Measurements from ENCODE around the gene SNRPD3.
"Not testable (repeated sequence)": the region's sequence is repeated elsewhere in the genome, so short reads cannot be mapped to it uniquely, and the experiment has no call there.

SNRPD3 gene

GRCh38 chr22:24592058-24592850, 36.5 kb downstream of the SNRPD3 start:
- no peak for DNase-seq (ENCODE audit: low read depth, low spot score)

DNA sequence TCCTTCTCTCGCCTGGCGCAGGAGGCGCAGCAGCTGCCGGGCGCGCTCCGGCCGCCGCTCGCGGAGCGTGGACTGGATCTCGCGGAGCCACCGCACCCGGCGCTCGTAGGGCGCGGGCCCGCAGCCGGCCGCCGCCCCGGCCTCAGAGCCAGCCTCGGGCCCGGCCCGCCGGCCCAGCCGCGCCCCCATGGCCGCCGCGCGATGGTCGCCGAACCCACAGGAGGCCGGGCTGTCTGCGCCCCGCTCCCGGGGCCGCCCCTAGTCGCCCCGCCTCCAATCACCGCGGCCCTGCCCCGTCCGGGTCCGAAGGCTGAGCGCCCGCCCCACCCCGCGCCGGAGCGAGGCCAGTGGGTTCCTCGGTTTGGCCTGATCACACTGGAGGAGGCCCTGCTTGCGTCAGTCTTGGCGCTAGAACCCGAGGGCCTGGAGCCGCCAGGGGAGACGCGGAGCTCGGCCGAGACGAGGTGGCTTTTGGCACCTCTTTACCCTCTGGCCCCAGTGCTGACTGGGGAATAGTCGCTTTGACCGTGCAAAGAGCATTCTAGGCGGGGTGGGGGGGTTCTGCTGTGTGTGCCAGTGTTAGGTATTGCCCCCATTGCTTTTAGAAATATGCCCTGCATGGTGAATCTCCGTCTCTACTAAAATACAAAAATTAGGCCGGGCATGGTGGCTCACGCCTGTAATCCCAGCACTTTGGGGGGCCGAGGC, 37.2 kb downstream of the SNRPD3 start, which contains the start of gene LRRC75B:
Gene LRRC75B, minus strand, starts transcription at position 223 of the 708 bp plus-strand sequence. Its CDS starts 34 bp downstream, at position 189.
- DNase-seq (ENCODE audit: low read depth, low spot score) = peak; percentile 48

DNA sequence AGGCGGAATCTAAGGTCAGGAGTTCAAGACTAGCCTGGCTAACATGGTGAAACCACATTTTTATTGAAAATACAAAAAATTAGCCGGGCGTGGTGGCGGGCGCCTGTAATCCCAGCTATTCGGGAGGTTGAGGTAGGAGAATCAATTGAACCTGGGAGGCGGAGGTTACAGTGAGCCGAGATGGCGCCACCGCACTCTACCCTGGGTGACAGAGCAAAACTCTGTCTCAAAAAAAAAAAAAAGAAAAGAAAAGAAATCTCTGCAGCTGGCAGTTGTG, 37.7 kb downstream of the SNRPD3 start:
- DNase-seq (ENCODE audit: low read depth, low spot score) = not testable (repeated sequence)

DNA sequence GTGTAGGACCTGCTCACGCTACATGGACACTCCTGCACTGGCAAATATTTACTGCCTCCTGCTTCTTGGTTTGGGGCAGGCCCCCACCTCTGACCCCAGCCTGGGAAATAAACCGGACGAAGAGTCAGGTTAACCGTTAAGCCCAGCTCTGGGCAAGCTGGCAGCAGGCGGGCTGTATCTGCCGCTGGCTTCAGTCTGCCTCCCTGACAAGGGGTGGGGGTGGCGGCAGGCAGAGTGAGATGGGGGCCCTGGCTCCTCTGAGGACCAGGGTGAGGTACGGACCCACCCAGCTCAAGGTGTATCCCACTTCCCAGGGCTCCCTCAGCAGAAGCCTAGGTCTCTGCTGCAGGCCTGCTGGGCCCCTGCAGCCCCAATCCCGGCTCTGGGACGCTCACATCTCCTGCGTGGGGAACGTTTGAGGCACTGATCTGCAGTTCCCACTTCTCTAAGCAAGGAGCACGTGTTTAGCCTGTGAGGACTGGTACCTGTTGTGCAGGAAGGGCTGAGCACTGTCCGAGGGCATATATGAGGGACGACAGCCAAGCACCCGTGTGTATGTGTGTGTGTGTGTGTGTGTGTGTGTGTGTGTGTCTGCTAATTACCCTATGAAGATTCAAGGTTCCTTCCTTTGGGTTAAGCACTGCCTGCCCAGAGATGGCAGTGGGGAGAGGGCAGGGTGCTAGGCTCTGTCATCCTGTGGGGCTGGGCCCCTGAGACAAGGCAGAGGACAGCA, 38.2 kb downstream of the SNRPD3 start:
- DNase-seq (ENCODE audit: low read depth, low spot score) = no peak

- no peak for DNase-seq (ENCODE audit: low read depth, low spot score)
Observed at GRCh38 chr22:24594569-24595120, 38.8 kb downstream of the SNRPD3 start.

- DNase-seq (ENCODE audit: low read depth, low spot score) = no peak
Observed at GRCh38 chr22:24595228-24595627, 39.4 kb downstream of the SNRPD3 start.

DNA sequence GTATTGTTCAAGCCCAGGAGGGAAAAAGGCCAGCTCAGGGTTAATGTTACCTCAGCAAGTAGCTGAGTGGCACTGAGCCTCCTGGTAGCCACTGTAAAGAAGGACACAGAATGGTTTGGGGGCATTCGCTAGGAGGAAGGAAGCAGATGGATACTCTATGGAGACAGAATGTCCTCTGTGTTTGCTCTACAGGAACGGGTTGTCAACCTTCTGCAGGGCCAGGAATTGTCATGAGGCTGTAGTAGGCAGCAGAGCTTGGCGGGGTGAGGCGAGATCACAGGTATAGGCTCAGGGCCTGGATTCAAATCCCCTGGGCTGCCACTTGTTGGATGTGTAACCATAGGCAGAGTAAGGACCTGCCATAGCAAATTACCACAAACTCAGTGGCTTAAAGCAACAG, 40.1 kb downstream of the SNRPD3 start:
- DNase-seq (ENCODE audit: low read depth, low spot score) = no peak

GRCh38 chr22:24597076-24597475, 41.3 kb downstream of the SNRPD3 start:
- DNase-seq (ENCODE audit: low read depth, low spot score) = not testable (repeated sequence)

DNA sequence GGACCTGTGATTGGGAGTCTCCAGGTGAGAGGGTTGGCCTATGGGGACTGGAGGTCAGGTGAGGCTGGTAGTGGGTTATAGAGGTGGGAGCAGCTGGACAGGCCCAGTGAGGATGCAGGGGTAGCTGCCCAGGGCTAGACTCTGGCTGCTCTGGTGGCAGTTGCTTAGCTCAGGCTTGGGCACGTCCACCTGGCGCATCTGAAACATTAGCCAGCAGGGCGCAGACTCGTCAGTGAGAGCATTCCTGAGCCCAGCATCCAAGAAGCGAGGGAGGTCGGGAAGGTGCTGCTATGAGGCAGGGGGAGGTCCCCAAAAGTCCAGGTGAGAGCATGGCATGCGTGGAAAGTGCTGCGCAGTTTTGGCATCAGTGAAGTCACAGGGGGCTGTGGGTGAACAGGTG, 43.7 kb downstream of the SNRPD3 start:
- DNase-seq (ENCODE audit: low read depth, low spot score) = no peak

DNA sequence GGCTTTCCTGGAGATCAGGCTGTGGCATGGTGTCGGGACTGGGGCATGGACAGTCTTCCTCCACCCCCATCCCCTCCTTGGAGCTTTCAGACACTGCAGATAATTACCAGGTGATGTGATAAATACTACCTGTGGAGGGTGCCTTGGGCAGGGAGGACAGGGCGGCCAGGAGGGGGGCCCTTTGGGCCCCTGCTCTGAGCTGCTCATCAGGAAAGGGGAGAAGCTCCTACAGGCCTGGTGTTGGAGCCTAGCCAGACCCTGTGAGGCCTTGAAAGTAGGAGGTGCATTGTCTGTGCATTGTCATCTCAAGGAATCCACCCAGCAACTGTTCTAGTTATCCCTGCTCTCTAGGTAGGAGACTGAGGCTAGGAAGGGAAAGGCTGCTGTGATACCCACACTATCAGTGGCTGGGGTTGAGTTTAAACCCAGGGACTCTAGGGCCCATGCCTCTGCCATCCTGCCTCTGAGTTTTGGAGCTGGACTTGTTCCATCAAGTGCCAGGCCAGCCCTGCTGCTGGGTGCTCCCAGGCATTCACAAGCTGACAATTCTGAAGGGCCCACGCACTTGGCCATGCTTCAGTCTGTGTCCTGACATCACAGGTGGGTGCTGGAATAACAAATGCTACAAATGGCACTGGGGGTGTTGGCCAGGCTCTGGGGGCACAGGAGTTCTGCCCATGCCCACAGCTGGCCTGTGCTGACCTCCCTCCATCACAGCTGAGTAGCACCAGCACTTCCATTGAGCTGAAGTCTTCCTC, 44.3 kb downstream of the SNRPD3 start:
- DNase-seq (ENCODE audit: low read depth, low spot score) = not testable (repeated sequence)

GRCh38 chr22:24601217-24602104, 45.7 kb downstream of the SNRPD3 start:
- no peak for DNase-seq (ENCODE audit: low read depth, low spot score)

DNA sequence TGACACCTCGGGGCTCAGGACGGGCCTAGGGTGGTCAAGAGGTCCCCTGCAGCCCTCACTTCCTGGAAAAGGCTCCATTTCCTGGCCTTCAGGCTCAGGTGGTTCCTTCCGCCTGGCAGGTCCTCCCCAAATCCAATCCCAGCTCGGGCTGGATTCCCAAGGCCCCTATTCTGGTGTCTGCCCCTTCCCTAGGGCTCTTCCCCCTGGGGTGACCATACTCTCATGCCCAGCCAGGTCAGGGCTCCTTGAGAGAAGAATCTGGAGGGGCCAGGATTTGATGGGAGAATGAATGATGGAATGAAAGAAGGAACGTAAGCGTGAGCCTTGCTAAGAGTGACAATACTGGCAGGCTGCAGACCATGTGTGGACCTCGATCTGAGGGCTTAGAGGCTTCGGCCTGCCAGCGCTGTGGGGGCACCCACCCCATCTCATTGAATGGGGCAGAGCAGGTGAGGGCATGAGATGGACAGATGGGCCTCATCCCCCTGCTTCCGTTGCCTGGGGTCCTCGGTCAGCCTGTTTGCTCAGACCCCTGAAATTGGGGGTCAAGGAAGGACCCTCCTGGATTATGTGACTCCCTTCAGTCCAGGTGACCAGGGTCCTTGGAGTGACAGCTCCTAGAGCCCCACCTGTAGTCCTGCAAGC, 46.4 kb downstream of the SNRPD3 start:
- not testable (repeated sequence) for DNase-seq (ENCODE audit: low read depth, low spot score)

- DNase-seq (ENCODE audit: low read depth, low spot score) = not testable (repeated sequence)
Observed at GRCh38 chr22:24602847-24603769, 47.3 kb downstream of the SNRPD3 start, which contains the start of gene GGT1. Gene GGT1 (plus strand): TSS chr22:24603193. CDS start chr22:24611082, 7,889 bp downstream.

DNA sequence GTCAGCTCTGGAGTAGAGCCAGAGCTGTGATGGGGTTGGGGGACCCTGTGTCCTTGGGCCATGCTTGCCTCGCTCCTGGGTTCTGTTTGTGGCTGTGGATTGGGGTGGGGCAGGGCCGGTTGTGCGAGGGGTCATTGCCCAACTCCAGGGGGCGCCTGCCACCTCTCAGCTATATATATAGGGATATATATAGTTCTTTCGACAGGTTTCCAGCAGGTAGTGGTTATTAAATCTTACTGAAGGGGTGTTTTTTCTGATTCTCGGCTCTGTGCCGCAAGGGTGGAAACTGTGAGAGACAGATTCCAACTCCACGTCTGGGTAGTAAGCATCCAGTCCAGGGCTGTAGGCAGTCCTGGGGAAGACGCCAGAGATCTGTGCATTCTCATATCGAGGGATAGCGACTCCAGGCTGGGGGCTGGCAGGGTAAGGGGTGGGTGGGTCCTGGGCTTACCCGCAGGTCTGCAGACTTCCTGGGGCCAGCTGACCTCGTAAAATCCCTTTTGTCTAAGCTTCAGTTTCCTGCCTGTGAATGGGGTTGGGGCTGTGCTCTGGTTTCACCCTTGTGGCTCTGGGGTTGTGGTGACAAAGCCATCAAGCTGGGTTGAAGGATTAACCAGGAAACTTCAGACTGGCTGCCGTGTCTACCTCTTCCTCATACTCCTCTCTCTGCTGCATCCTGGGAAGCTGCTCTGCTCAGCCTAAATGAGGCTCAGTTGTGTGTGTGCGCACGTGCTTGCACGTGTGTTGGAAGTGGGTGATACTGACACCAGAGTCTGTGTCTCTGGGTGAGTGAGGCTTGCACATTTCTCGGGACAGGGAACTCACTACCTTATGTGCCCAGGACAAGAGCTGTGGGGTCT, 48.2 kb downstream of the SNRPD3 start:
- DNase-seq (ENCODE audit: low read depth, low spot score) = not testable (repeated sequence)

DNA sequence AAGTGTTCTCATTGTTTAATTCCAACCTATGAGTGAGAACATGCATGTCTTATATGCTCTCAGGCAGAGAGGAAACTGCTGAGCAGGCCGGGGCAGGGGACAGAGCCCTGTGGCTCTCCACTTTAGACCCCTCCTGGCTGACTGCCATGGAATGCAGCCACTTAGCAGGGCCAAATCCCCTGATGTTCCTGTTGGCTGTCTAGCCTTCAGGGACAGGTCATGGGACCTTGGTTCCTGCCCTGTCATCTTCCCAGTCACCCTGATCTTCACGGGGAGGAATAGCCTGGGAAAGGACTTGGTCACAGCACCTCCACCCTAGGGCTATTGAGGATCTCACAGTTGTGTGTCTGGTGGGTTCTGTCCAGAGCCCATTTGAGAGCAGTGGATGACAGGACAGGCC, 50.5 kb downstream of the SNRPD3 start:
- not testable (repeated sequence) for DNase-seq (ENCODE audit: low read depth, low spot score)

DNA sequence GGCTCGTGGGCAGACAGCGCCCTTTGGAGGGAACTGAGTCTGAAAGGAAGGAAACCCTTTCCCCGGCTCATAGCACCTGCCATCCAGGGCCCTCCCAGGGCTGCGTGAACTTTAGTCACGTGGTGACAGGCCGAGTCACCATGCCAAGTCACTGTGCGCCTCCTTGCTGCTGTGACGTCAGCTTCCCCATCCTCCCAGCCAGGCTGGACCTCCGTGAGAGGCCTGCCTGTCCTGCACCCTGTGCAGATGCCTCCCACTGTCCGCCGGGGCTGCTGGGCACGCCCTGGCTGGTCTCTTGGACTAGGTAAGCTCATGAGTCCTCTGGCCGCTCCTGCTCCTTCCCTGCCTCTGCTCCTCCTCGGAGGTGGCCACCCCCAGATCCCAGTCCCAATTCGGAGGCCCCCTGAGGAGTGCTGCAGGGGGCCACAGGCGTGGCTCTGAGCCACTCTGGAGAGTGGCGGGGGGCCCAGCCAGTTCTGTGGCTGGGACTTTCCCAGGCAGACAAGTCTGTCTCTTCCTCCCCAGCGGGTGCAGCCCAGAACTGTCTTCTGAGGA, 51.7 kb downstream of the SNRPD3 start:
- DNase-seq (ENCODE audit: low read depth, low spot score) = not testable (repeated sequence)

DNA sequence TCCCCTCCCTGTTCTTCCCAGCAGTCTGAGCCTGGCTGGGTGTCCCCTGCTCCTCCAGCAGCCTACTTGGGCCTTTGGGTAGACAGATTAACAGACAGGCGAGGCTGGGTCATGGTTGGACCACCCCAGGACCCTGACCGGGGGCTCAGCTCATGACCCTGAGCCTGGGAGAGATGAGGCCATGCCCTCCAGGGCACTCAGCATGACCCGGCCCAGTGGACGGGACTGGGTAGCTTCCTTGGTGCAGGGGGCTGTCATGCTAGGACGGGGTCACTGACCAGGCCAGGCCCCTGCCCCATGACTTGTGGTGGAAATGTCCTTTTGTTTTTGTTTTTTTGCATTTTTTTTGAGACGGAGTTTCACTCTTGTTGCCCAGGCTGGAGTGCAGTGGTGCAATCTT, 52.5 kb downstream of the SNRPD3 start:
- not testable (repeated sequence) for DNase-seq (ENCODE audit: low read depth, low spot score)

All from iPS DF 19.7 (cell line).